Esophagus muscularis mucosa (tissue), 3 donors: Measurements from ENCODE around the gene KRTAP5-6.

Experiments used
- POLR2A ChIP-seq: fragments of 450-650 bp; IDR thresholded peaks from one replicate; pipeline ENCODE4 v1.6.1; 2017; ENCODE audit warnings: antibody characterized with exemption, moderate library complexity, mild to moderate bottlenecking, low read depth
- POLR2AphosphoS5 ChIP-seq, 2 donors: sonication (generic); formaldehyde crosslinking; IDR thresholded peaks; one replicate each; pipeline ENCODE4 v1.6.1; 2017; ENCODE audit warnings: antibody characterized with exemption in 2 of 2
- TF ChIP-seq, protein P1 (sequence below), 3 experiments: fragments of 200-600 bp in 2 of 3; fragments of 450-650 bp in 1 of 3; sonication (generic) in 2 of 3; IDR thresholded peaks; one replicate each; pipeline ENCODE4 v1.5.1; 2017 to 2019; ENCODE audit warnings: antibody characterized with exemption in 3 of 3, mild to moderate bottlenecking in 2 of 3, moderate library complexity in 1 of 3

DNA sequence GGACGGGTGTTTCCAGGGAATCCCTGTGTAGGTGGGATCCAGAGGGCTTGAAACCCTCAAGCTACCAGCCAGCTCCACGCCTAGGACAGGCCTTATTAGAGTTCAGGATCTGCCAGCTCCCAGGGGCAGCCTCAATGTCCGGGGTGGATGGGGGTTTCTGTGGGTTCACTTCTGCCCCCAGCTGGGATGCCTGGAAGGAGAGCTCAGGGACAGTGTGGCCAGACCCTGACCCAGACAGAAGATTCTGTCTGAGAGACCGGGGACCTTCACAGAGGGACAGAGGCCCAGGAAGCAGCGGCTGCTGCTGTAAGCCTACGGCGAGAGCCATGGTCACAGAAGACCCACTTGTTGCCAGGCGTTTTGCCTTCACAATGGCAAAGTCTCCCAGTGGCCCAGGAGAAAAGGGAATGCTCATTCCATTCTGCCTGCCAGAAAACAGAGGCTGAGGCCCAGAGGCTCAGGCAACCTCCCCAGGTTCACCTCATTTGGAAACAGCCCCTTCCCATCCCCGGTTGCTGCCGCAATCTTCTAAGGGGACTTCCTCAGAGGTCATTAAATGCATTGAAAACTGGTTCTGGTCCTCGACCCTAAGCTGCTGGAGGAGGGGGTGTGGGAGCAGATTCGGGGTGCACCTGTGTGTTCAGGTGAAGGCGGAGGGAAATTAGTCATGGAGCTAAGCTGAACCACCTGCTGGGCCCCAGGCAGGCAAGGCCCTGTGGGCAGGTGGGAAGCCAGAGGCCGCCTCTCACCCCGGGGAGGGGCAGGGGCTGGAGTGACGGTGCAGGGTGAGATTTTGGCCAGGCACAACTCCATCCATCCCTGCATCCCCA, 4.9 kb upstream of the KRTAP5-6 start:
- TF ChIP-seq, protein P1, sequence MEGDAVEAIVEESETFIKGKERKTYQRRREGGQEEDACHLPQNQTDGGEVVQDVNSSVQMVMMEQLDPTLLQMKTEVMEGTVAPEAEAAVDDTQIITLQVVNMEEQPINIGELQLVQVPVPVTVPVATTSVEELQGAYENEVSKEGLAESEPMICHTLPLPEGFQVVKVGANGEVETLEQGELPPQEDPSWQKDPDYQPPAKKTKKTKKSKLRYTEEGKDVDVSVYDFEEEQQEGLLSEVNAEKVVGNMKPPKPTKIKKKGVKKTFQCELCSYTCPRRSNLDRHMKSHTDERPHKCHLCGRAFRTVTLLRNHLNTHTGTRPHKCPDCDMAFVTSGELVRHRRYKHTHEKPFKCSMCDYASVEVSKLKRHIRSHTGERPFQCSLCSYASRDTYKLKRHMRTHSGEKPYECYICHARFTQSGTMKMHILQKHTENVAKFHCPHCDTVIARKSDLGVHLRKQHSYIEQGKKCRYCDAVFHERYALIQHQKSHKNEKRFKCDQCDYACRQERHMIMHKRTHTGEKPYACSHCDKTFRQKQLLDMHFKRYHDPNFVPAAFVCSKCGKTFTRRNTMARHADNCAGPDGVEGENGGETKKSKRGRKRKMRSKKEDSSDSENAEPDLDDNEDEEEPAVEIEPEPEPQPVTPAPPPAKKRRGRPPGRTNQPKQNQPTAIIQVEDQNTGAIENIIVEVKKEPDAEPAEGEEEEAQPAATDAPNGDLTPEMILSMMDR (IDR thresholded peaks at IDR 0.05) = no peak
- TF ChIP-seq POLR2AphosphoS5 (IDR thresholded peaks at IDR 0.05) = no peak
- TF ChIP-seq POLR2A = no peak
